ENCODE measurements around the gene ADPRHL1. TPM values are rescaled to one million over a fixed set of nuclear protein-coding genes. Genes with fewer than 3 reads are reported as not detected.
"Not testable (repeated sequence)": the region's sequence is repeated elsewhere in the genome, so short reads cannot be mapped to it uniquely, and the experiment has no call there.

The ADPRHL1 gene
- total RNA-seq, 1 donor from 2014 or later, result 1.2 TPM

DNA sequence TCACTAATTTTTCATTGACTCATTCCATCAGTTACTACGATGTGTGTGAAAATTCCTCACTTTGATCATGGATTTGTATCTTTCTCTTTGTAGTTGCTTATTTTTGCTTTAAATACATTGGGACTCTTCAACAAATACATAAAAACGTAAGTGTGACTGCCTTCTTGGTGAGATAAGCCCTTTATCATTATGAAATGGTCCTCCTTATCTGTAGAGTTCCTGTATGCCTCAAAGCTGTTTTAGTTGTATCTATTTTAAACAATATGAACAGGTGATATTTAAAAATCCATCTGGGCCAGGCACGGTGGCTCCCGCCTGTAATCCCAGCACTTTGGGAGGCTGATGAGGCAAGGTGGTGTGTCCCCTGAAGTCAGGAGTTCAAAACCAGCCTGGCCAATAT is 25.9 kb upstream of the ADPRHL1 start:
- no peak for ATAC-seq
- DNase-seq (ENCODE audit: low spot score), result no peak

DNA sequence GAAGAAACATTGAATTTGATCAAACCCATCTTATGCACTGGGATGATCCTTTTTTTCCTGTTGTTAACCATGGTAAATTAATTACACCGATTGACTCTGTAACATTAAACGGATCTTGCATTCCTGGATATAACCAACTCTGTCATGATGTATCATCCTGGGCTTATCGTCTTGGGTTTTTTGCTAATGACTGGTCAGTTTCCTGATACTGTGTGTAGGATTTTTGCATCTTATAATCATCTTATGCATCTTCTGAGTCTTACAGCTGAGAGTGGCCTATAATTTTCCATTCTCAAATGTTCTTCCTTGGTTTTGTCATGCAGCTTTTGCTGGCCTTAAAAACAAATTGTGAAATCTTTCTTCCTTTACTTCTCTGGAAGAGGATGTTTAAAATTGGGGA is 24.4 kb upstream of the ADPRHL1 start:
- ATAC-seq, result no peak

DNA sequence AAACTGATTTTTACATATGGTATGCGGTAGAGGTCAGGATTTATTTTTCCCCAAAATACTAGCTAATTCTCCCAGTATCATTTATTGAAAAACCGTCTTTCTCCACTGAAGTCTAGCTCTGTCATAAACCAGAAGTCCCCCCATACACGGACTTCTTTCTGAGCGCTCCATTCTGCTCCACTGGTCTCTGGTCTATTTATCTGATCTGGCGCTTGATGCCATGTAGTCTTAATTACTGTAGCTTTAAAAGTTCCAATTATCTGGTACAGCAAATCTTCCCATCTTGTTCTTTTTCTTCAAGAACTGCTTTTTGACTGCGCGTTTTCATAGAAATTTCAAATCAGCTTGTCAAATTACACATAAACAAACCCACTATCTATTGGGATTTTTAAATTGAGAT is 23.5 kb upstream of the ADPRHL1 start:
- DNase-seq (ENCODE audit: low spot score), result no peak
- no peak for ATAC-seq

More for the DNA sequence above, 24.4 kb upstream of the ADPRHL1 start:
- no peak for DNase-seq (ENCODE audit: low spot score)

DNA sequence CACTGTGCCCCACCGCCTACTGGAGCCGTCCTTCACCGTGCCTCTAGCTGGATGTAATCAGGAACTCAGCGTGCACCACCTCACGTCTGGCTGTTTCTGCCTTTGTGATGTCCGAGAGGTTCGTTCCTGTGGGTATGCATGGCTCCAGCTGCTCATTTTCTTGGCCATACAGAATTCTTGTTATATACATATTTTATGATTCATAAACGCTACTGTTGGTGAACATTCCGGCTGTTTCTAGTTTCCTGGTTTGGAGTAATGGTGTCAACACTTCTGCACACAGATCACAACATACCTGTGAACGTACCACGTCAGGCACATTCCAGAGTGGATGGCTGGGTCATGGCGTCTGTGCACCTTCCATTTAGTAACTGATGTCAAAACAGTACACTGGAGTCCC is 22.6 kb upstream of the ADPRHL1 start:
- ATAC-seq (no peak), DNase-seq (ENCODE audit: low spot score) (no peak)

DNA sequence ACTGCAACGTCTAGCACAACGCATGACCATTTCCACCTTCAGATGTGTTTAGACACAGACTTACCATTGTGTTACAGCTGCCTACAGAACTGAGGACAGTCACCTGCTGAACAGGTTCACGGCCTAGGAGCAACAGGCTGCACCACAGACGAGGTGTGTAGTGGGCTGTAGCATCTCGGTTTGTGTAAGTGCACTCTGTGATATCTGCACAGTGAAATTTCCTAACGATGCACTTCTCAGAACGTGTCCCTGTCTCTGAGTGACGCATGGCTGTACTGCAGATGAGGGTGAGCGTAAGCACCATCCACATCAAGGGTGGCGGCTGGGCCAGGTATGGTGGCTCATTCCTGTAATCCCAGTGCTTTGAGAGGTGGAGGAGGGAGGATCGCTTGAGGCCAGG is 22.0 kb upstream of the ADPRHL1 start:
- DNase-seq (ENCODE audit: low spot score), result no peak
- ATAC-seq, result no peak

DNA sequence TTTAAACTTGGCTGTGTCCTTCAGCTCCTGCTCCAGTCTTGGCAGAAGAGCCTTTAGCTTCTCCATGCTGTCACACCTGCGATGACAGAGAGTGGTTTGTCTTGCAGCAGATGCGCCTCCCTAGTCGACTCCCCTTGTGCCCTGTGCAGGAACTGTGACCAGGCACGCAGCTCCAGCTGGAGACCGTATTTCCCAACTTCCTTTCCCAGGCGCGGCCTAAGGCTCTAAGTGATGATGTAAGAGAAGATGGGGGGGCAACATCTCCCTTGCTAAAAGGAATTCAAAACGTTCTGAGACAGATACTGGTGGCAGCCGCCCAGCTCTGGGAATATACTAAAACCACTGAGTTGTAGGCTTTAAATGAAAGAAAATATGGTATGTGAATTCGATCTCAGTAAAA is 20.9 kb upstream of the ADPRHL1 start:
- DNase-seq (ENCODE audit: low spot score) (no peak), ATAC-seq (peak; percentile 50)

DNA sequence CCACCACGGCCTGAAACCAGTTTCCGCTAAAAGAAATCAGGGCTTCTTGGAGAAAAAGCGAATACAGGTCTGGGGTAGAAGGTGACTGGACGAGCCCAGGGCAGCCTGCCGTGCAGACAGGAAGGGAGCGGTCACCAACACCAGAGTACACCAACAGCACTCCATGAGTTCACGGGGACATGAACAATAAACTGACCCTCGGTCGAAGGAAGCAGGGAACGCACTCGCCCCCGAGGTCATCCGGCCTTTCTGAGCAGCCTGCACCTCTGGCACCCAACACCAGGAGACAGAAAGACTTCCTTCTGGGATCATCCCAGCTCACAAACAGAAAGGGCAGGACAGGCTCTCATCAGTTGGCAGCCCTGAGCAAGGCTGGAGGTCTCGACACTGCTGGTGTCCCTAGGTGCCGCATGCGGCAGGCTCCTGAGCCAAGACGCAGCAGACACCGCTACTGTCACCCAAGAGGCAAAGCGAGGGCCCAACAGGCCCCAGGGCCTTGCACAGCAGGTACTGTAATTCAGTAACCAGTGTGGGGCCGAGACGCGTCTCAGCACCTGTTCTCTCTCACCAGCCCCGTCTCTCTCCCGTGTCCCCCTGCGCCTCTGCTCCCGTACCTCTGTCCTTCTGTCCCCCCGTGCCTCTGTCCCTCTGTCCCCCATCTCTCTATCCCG is 19.2 kb upstream of the ADPRHL1 start:
- DNase-seq (ENCODE audit: low spot score), result no peak
- ATAC-seq, result peak; percentile 67

DNA sequence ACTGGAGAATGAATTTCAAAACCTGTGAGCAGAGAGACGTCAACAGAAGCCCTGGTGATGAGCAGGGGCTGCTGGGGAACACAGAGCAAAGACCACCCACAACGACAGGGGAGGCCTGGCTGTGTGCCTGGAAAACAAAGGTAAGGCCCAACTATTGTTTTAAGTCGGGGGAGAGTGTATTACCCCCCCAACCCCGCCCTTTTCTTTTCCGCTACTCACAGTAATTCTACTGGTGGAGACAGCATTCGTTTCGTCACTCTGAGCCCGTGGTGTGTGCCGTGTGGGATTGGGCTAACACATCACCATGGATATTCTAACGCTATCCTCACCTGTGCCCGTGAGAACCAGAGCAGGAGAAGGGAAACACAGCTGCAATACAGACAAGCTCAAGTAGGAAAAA is 18.6 kb upstream of the ADPRHL1 start:
- no peak for ATAC-seq

DNA sequence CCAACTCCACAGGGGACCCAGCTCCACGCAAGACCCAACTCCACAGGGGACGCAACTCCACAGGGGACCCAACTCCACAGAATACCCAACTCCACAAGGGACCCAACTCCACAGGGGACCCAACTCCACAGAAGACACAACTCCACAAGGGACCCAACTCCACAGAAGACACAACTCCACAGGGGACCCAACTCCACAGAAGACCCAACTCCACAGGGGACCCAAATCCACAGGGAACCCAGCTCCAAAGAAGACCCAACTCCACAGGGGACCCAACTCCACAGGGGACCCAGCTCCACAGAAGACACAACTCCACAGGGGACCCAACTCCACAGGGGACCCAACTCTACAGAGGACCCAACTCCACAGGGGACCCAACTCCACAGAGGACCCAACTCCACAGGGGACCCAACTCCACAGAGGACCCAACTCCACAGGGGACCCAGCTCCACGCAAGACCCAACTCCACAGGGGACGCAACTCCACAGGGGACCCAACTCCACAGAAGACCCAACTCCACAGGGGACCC is 17.4 kb upstream of the ADPRHL1 start:
- DNase-seq (ENCODE audit: low spot score); ATAC-seq: not testable (repeated sequence)

More for the DNA sequence above, 18.6 kb upstream of the ADPRHL1 start:
- DNase-seq (ENCODE audit: low spot score), result no peak

DNA sequence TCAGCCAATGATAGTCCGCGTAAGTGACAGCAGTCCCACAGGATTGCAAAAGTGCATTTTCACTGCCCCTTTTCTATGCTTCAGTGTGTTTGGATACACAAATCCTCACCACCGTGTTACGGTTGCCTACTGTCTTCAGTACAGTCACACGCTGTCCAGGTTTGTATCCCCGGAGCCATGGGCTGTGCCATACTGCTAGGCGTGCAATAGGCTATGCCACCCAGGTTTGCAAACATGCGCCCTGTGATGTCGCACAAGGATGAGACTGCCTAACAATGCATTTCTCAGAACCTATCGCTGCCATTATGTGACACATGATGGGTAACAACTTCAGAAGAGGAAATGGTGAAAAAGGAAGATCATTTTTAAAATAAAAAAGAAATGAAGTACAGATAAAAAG is 16.8 kb upstream of the ADPRHL1 start:
- DNase-seq (ENCODE audit: low spot score) (no peak), ATAC-seq (no peak)

DNA sequence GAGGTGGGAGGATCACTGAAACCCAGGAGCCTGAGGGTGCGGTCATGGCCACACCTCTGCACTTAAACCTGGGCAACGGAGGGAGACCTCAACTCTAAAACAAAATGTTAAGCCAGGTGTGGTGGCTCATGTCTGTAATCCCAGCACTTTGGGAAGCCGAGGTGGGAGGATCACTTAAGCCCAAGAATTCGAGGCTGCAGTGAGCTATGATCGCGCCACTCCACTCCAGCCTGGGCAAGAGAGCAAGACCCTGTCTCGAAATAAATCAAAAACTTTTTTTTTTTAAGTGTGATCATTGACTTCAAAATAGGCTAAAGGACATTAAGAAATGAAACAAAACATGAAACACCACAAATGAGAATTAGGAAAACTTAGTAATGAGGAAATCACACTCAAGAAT is 16.3 kb upstream of the ADPRHL1 start:
- DNase-seq (ENCODE audit: low spot score) (no peak), ATAC-seq (no peak)

DNA sequence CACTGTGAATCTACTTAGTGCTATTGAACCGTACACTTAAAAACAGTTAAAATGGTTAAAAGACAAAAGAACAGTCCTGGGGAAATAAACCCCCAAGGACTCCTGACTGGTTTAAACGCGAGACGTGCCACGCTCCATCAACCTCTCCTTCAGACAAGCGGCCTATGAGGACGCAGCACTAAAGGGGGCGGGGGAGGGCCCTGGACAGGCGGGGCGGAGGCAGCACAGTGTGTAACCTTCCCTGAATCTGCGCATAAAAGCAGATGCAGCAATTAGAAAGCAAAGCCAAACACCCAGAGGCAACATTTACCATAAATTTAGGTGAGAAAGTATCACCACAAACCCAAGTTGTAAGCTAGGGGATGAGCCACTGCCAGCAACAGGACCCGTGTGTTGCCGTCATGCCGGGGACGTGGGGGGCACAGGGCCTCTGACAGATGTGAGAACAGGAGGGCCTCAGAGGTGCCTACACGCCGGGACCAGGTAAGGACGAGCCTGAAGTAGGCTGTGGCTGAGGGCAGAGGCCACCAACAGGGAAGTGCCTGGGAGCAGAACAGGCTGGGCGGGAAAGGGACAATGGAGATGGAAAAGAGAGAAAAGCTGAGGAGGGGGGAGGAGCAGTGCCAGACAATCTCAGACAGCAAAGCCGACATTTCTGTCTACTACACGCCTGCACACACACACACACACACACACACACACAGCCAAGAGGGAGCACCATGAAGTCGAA is 15.3 kb upstream of the ADPRHL1 start:
- ATAC-seq (no peak), DNase-seq (ENCODE audit: low spot score) (no peak)

DNA sequence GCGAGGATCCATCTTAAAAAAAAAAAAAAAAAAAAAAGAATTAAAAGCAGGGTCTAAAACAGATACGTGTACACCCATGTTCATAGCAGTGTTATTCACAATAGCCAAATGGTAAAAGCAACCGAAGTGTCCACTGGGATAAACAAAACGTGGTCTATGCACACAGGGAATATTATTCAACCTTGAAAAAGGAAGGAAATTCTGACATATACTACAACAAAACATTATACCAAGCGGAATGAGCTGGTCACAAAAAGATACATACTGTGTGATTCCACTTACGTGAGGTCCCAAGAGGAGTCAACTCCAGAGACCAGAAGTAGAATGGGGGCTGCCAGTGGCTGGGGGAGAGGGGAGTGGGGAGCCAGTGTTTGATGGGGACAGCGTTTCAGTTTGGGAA is 14.7 kb upstream of the ADPRHL1 start:
- ATAC-seq, result no peak
- no peak for DNase-seq (ENCODE audit: low spot score)

DNA sequence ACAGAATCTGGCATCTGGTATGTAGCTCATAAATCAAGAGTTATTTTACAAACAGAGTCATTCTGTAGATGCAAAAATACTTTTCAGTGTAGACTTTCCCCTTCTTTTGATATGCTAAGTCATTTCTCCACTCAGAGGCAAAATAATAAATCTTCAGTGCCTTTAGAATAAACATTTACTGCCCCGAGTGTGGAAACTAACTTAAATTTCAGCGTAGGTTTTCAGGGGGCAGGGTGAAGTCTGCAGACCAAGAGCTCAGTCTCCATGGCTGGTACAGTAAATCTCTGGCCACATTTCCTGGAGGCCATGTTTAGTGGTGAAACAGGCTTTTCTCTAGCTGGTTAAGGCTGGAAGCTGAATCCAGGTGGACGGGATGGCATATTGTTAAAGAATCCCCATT is 13.1 kb upstream of the ADPRHL1 start:
- ATAC-seq (no peak), DNase-seq (ENCODE audit: low spot score) (no peak)

DNA sequence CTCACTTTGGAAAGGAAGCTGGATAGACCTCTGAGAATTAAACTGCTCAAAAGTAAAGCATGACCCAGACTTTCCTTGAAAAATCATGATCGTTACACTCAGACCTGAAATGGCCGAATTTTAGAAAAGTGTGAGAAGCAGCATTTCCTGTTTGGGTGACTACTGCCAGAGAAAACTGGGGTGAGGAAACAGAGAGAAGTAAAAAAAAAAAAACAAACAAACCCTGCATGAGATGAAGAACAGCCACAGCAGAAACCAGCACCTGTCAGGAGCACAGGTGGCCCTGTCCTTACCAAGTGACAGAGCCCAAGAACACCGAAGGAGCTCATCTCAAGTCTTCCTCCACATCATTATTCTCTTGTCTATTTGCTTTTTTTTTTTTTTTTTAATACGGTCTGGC is 12.0 kb upstream of the ADPRHL1 start:
- DNase-seq (ENCODE audit: low spot score), result no peak
- ATAC-seq, result no peak

DNA sequence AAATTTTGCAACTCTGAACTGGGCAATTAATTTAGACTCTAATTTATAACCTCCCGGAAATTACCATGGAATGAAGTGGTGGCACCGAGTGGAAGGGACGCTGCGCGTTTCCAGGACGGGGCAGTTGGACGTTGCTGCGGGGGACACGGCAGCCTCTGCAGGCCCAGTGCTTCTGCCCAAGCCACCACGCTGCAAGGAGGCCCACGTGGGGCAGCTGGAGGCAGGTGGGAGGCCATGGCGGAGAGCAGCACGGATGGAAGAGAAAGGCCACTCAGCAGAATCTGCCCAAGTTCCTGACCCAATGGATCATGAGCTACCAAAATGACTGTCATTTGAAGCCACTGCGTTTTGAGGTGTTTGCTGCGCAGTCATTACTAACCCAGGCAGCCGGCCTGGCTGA is 11.2 kb upstream of the ADPRHL1 start:
- ATAC-seq (no peak), DNase-seq (ENCODE audit: low spot score) (no peak)

DNA sequence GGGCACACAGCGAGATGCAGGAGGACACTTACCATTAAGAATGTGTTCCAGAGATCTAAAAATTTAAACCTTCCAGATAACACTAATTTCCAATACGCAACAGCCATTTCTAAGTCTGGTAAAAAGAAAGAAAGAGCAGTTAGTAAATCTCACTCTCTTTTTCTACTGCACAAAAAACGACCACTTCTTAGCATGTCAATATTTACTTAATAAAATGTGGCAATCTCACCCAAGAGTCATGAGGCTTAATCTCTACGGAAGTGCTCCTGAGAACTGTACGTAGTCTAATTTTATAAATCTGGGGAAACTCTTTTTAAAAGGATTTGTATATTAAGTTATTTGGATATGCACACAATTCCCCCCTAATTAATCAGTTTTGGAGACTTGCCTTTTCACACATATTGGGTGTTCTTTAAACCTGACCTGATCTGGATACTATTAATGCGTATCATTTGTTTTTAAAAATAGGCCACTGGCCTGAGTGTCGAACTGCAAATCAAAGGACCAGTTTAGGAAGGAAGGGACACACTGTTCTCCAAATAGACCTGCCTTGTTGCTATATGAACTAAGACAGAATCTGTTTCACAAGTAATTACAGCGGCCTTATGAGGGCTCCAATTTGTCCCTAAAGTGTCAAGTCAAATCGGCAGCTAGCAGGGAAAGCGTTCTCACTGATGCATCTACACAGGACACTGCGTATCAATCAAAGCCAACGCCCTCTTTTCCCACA is 7.9 kb upstream of the ADPRHL1 start:
- DNase-seq (ENCODE audit: low spot score) (no peak), ATAC-seq (peak; percentile 39)

DNA sequence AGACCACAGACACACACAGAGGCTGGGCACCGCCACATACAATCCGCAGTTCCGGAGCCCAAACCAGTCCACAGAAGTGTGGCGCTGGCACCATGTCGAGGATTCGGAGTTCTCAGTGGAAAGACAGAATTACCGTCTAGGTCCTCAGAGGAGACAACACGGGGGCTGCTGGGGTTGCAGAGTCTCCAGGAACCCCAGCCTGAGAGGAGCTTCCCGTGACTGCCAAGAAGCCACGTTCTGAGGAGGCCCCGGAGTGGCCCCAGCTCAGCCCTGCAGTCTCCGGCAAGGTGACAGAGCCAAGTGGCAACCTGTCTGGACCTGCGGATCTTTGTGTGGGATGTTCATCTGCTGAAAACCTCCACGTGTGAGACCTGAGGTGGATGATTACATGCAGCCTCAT is 7.3 kb upstream of the ADPRHL1 start:
- ATAC-seq (no peak), DNase-seq (ENCODE audit: low spot score) (no peak)

DNA sequence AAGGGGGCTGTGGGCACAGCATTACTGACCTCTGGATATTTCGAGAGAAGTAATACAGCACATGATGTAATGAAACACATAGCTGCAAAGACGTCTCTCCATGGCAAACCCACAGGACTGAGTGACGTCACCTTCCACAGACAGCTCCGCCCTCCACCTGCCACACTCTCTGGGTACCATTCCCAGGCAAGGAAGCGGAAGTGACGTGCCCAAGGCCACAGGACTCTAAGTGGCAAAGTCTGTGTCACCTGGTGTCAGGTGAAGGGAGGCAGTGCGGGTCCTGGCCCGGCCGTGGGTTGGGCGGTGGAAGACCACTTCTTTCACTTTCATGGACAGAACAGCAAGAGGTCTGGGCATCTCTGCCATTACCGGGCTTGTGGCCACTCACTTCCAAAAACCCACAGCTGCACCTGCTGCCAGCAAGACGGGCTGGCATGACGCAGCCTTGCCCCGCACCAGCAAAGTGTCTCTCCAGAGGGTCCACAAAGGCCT is 6.8 kb upstream of the ADPRHL1 start:
- ATAC-seq (no peak), DNase-seq (ENCODE audit: low spot score) (no peak)

DNA sequence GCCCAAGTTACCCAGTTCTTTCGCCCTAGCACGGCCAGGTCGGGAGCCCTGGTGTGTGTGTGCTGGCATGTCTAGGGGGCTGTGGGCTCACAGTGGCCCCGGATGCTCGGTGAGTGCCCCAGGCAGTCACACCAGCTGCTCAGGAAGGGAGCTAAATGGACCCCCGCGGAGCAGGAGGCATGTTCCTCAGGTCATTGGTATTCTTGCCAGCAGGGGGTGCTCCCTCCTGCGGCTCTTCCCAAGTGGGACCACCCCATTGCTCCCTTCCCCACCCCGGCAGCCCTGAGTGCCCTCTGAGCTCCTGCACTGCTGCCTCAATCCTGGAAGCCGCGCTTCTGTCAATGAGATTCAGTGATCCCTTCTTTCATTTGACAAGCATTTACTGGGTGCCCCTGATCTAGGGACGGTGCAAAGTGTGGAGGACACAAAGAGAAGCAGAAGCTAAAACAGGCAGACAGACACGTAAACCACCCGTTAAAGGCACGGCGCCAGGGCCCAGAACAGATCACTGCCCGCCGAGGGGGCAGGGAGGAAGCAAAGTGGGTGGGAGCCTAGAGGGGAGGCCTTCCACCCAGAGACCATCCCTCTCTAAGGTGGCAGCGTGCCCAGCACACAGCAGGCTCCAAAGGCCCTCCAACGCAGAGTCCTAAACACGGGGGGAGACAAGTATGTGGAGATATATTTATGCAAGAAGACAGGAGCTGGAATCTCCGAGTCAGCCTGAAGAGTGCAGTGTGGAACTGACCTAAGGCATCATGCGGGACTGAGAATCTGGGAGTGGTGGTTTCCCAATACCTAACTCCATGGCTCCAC is 5.2 kb upstream of the ADPRHL1 start:
- ATAC-seq (peak; percentile 21), DNase-seq (ENCODE audit: low spot score) (peak; percentile 42)

DNA sequence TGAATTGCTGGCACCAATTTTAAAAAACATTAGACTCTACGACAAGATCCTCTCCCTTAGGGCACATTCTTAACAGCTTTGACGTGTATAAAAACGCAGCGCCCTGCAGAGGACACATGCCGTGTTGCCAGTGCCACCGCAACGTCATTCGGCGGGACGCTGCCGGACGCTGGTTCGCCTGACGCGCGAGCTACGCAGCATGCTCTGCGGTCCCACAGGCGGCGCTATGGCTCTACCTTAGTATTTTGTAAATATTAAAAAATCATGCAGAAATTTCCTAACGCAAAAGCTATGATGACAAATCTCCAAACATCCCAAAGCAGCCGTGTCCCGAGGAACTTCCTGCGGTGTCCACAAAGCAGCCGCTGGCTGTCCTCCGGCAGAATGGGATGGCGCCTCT is 4.2 kb upstream of the ADPRHL1 start:
- ATAC-seq, result no peak
- DNase-seq (ENCODE audit: low spot score), result no peak

Data from left lobe of liver (tissue), 2 donors.